CD4-positive, alpha-beta T cell treated with Interleukin-12 subunit alpha and Interleukin-12 subunit beta, for 1 hour (primary cell): Measurements from ENCODE around the gene WWP2.
"Not testable (repeated sequence)": the region's sequence is repeated elsewhere in the genome, so short reads cannot be mapped to it uniquely, and the experiment has no call there.

Experiments used
- DNase-seq: peaks from one replicate; pipeline ENCODE4 v3.0.0-alpha.2; 2020

Gene WWP2

GRCh38 chr16:69761983-69762813, at the start of gene WWP2:
WWP2 (plus strand) TSS chr16:69762332; CDS start chr16:69787011, 24,679 bp downstream.
- peak; percentile 84 for DNase-seq

GRCh38 chr16:69712914-69713581, 49.1 kb upstream of the WWP2 start:
- no peak for DNase-seq

- no peak for DNase-seq
Measured at GRCh38 chr16:69717066-69717465, 45.1 kb upstream of the WWP2 start.

- no peak for DNase-seq
Measured at GRCh38 chr16:69718111-69718764, 43.9 kb upstream of the WWP2 start.

GRCh38 chr16:69720822-69721430, 41.2 kb upstream of the WWP2 start:
- DNase-seq: no peak

- no peak for DNase-seq
Measured at GRCh38 chr16:69721441-69721957, 40.6 kb upstream of the WWP2 start.

- DNase-seq: no peak
Measured at GRCh38 chr16:69724414-69724873, 37.7 kb upstream of the WWP2 start.

- DNase-seq: no peak
Measured at GRCh38 chr16:69724981-69725479, 37.1 kb upstream of the WWP2 start.

GRCh38 chr16:69725480-69726312, 36.4 kb upstream of the WWP2 start:
- DNase-seq: no peak

- DNase-seq: peak; percentile 87
Measured at GRCh38 chr16:69726313-69727060, 35.6 kb upstream of the WWP2 start, which contains the start of gene NQO1. NQO1 (minus strand) TSS chr16:69726560; CDS start chr16:69726439, 121 bp downstream.

GRCh38 chr16:69727916-69728270, 34.2 kb upstream of the WWP2 start:
- DNase-seq: no peak

- DNase-seq: not testable (repeated sequence)
Measured at GRCh38 chr16:69729030-69729429, 33.1 kb upstream of the WWP2 start.

GRCh38 chr16:69731280-69731679, 30.9 kb upstream of the WWP2 start:
- not testable (repeated sequence) for DNase-seq

- no peak for DNase-seq
Measured at GRCh38 chr16:69732101-69732500, 30.0 kb upstream of the WWP2 start.

GRCh38 chr16:69741519-69741918, 20.6 kb upstream of the WWP2 start:
- no peak for DNase-seq

GRCh38 chr16:69741951-69742904, 19.9 kb upstream of the WWP2 start:
- DNase-seq: no peak

- DNase-seq: no peak
Measured at GRCh38 chr16:69744363-69745231, 17.5 kb upstream of the WWP2 start.

- no peak for DNase-seq
Measured at GRCh38 chr16:69745232-69745612, 16.9 kb upstream of the WWP2 start.

- DNase-seq: no peak
Measured at GRCh38 chr16:69745959-69746358, 16.2 kb upstream of the WWP2 start.
